ENCODE results near the gene PPP3CA.

Gene PPP3CA

DNA sequence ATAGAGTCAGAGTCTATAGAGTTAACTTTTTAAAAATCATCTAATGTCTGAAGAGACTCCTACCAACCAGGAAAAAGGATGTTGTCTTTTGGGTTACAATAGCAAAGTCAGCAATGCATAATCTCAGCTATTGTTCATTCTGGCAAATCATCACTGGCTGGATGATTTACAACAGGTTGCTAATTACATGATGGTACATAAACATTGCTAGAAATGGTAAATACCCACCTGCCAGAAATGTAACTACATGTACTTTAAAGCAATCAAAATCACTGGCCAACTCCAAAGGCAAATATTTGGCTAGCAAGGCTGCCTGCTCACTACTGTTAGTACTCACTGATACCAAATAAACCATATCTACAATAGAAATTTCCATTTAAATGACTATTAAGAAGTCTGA lies 91.1 kb downstream of the PPP3CA start:
- DNase-seq, result no peak
- Histone ChIP-seq H3K27me3 (no peaks in the 10 kb centered on the region), H3K36me3 (no peaks in the 10 kb centered on the region), H3K27ac (no peak overlapping the region), H3K4me1 (peaks cover 0 to 30% (median 6%) of the 10 kb centered on the region in 4 donors), H3K9me3 (no peaks in the 10 kb centered on the region), H3K4me3 (no peak overlapping the region)
- TF ChIP-seq, protein P1, sequence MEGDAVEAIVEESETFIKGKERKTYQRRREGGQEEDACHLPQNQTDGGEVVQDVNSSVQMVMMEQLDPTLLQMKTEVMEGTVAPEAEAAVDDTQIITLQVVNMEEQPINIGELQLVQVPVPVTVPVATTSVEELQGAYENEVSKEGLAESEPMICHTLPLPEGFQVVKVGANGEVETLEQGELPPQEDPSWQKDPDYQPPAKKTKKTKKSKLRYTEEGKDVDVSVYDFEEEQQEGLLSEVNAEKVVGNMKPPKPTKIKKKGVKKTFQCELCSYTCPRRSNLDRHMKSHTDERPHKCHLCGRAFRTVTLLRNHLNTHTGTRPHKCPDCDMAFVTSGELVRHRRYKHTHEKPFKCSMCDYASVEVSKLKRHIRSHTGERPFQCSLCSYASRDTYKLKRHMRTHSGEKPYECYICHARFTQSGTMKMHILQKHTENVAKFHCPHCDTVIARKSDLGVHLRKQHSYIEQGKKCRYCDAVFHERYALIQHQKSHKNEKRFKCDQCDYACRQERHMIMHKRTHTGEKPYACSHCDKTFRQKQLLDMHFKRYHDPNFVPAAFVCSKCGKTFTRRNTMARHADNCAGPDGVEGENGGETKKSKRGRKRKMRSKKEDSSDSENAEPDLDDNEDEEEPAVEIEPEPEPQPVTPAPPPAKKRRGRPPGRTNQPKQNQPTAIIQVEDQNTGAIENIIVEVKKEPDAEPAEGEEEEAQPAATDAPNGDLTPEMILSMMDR (IDR thresholded peaks at IDR 0.05), result no peak
- intact Hi-C loops (cut with DNase I; ENCODE audit: low total_unique reads), result no loop called here

DNA sequence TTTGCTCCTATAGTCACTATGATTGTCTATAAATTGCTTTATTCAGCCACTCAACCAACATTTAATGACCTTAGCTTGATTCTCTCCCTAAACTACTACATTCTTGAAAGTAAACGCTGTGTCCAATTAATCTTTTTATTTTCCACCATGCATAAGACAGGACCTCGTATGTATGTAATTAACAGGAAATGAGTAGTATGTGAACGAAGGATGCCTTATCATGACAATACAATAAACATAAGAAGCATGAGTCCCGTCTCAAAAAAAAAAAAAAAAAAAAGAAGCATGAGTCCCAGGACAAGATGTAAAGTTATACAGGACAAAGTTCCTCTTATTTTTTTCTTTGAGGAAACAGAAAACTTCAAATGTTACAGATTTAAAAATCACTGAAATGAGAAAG lies 92.5 kb downstream of the PPP3CA start:
- Histone ChIP-seq H3K4me3 (no peak overlapping the region), H3K9me3 (no peaks in the 10 kb centered on the region), H3K27me3 (no peaks in the 10 kb centered on the region), H3K4me1 (peaks cover 0 to 18% (median 4%) of the 10 kb centered on the region in 4 donors), H3K27ac (no peak overlapping the region), H3K36me3 (no peaks in the 10 kb centered on the region)
- TF ChIP-seq, protein P1 (IDR thresholded peaks at IDR 0.05), result no peak
- intact Hi-C loops (cut with DNase I; ENCODE audit: low total_unique reads), result no loop called here
- no peak for DNase-seq

DNA sequence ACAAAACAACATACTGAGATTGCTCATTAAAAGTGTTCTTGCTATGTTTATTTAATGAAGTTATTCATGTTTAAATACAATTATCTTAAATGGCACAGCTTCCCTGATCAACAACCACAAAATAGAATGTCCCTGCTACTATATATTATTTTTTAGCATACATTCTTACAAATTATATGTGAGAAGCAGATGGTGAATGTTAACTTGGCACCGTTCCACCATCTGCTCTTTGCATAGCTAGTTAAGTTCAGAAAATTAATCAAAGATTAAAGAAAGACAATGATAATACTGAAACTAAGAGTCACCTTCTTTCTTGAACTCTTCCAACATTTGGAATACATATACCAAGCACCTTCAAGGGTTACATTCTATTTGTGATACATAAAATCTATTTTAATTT lies 94.2 kb downstream of the PPP3CA start:
- DNase-seq, result no peak
- H3K9me3 ChIP-seq, result no peaks in the 10 kb centered on the region
- peaks cover 0 to 13% (median 0%) of the 10 kb centered on the region in 4 donors for H3K4me1 ChIP-seq
- no peak overlapping the region for H3K27ac ChIP-seq
- H3K36me3 ChIP-seq, result no peaks in the 10 kb centered on the region
- H3K4me3 ChIP-seq, result no peak overlapping the region
- TF ChIP-seq, protein P1 (IDR thresholded peaks at IDR 0.05), result no peak
- H3K27me3 ChIP-seq, result no peaks in the 10 kb centered on the region
- intact Hi-C loops (cut with DNase I; ENCODE audit: low total_unique reads), result no loop called here

DNA sequence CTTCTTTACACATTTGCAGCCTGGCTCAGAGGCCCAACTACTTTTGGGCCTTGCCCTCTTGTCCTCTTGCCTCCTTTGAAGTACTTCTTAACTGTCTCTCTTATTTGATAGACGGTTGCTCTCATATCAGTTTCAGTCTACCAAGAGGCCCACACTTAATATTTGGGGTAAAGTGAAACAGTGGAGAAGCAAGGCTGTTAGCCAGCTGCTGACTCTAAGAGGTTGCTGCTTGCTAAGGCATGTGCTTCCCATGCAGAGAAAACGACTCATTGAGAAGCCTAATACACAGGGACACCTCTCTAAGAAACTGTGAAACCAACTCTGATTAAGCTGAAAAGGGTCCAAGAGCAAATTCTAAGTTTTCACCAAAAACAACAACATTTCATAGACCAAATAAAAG lies 94.6 kb downstream of the PPP3CA start:
- Histone ChIP-seq H3K4me3 (no peak overlapping the region), H3K36me3 (no peaks in the 10 kb centered on the region), H3K27me3 (no peaks in the 10 kb centered on the region), H3K9me3 (no peaks in the 10 kb centered on the region), H3K27ac (no peak overlapping the region), H3K4me1 (peaks cover 0 to 13% (median 0%) of the 10 kb centered on the region in 4 donors)
- no peak for DNase-seq
- intact Hi-C loops (cut with DNase I; ENCODE audit: low total_unique reads), result no loop called here
- TF ChIP-seq, protein P1 (IDR thresholded peaks at IDR 0.05), result no peak

DNA sequence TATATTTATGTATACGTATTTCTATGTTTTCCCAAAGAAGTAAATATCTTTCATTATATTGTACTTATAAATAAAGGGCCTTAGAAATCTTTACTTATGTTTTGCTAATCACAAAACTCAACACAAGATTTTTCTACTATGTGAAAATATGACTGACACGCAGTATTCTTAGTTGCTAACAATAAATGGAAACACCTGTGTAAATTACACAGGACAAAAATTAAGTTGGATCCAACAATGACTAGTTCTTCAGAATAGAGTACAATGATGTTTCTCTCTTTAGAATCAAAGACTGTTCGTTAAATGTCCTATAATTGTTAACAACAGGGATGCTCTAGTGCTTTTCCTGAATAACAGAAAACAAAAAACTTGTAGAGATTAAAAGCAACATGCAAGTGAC lies 96.1 kb downstream of the PPP3CA start:
- no peak overlapping the region for H3K27ac ChIP-seq
- peaks cover 0 to 13% (median 0%) of the 10 kb centered on the region in 4 donors for H3K4me1 ChIP-seq
- intact Hi-C loops (cut with DNase I; ENCODE audit: low total_unique reads), result no loop called here
- H3K27me3 ChIP-seq, result no peaks in the 10 kb centered on the region
- H3K36me3 ChIP-seq, result no peaks in the 10 kb centered on the region
- no peak overlapping the region for H3K4me3 ChIP-seq
- TF ChIP-seq, protein P1 (IDR thresholded peaks at IDR 0.05), result no peak
- no peaks in the 10 kb centered on the region for H3K9me3 ChIP-seq
- DNase-seq, result no peak

DNA sequence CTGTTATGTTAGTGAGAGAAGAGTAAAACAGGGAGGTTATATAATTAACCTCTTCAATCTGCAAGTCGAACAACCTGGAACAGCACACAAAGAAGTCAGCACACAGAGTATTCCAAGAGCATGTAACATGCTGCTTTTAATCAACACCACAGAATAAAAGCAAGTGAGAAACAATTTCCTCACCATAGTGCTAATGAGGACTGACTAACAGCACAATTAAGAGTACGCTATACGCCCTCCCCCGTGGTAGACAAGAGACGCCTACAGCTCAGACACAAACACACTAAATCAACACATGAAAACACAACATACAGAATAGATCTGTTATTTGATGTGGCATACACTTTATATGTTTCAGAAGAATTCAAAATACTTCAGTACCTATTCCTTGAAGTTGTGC lies 103.0 kb downstream of the PPP3CA start:
- Histone ChIP-seq H3K9me3 (no peaks in the 10 kb centered on the region), H3K4me1 (peaks cover 0 to 4% (median 1%) of the 10 kb centered on the region in 4 donors), H3K4me3 (no peak overlapping the region), H3K27me3 (no peaks in the 10 kb centered on the region), H3K36me3 (no peaks in the 10 kb centered on the region), H3K27ac (no peak overlapping the region)
- intact Hi-C loops (cut with DNase I; ENCODE audit: low total_unique reads), result no loop called here
- DNase-seq, result no peak
- TF ChIP-seq, protein P1 (IDR thresholded peaks at IDR 0.05), result no peak

All from tibial artery (tissue), 4 donors.